Measurements from ENCODE around the gene ATXN2.

The ATXN2 gene

GRCh38 chr12:111430433-111431353 is 168.4 kb downstream of the ATXN2 start:
- peak overlapping the region; percentile 87 for H2AK5ac ChIP-seq (ENCODE audit: low read length, severe bottlenecking)
- H3K4me3 ChIP-seq (ENCODE audit: insufficient read depth in 1 of 2, low read depth in 1 of 2, low read length in 2 of 2): no peak overlapping the region
- no peak overlapping the region for H3K9ac ChIP-seq (ENCODE audit: low read length)
- H3K4me1 ChIP-seq (ENCODE audit: control insufficient read depth, insufficient read depth, low read depth, low read length): peaks cover 58% of the 10 kb centered on the region
- H2BK12ac ChIP-seq (ENCODE audit: low read length in 2 of 2): peak overlapping the region in 1 of 2 experiments; percentile 32
- H3K36me3 ChIP-seq (ENCODE audit: control insufficient read depth in 1 of 2, insufficient read depth in 2 of 2, low read depth in 1 of 2, low read length in 2 of 2): peaks cover 8 to 50% of the 10 kb centered on the region in 2 experiments
- H2BK5ac ChIP-seq (ENCODE audit: low read depth, low read length, poor library complexity, severe bottlenecking): no peak overlapping the region
- H3K9me3 ChIP-seq (ENCODE audit: control insufficient read depth, low read length): no peaks in the 10 kb centered on the region
- no peak overlapping the region for H3K4me2 ChIP-seq (ENCODE audit: low read length, poor library complexity, severe bottlenecking)
- no peak overlapping the region for H2AFZ ChIP-seq (ENCODE audit: low read depth, low read length)
- peak overlapping the region; percentile 67 for H2BK15ac ChIP-seq (ENCODE audit: low read depth, poor library complexity, severe bottlenecking)
- DNase-seq: peak; percentile 56
- peak overlapping the region in 1 of 2 experiments; percentile 46 for H3K18ac ChIP-seq (ENCODE audit: low read depth in 1 of 2, low read length in 2 of 2)
- peak overlapping the region in 1 of 2 experiments; percentile 24 for H3K4ac ChIP-seq (ENCODE audit: low read depth in 1 of 2, low read length in 2 of 2)
- H2BK120ac ChIP-seq (ENCODE audit: low read depth, low read length): peak overlapping the region; percentile 43
- H4K91ac ChIP-seq (ENCODE audit: low read length): peak overlapping the region; percentile 61
- H3K79me1 ChIP-seq (replicated peaks; ENCODE audit: low read length, poor library complexity, severe bottlenecking): no peaks in the 10 kb centered on the region
- H4K8ac ChIP-seq (ENCODE audit: low read length): peak overlapping the region; percentile 87
- H3K27ac ChIP-seq (ENCODE audit: low read length, poor library complexity, severe bottlenecking): peak overlapping the region; percentile 65
- peak overlapping the region in 1 of 2 experiments; percentile 12 for H3K23ac ChIP-seq (ENCODE audit: low read length in 2 of 2)
- 90% methylated on average over 16 of the region's 17 CpGs for WGBS
- no peak overlapping the region for H3K14ac ChIP-seq (ENCODE audit: low read length in 2 of 2)
- H3K27me3 ChIP-seq (ENCODE audit: control insufficient read depth in 1 of 2, insufficient read depth in 1 of 2, low read length in 2 of 2): no peaks in the 10 kb centered on the region

- WGBS: 94% methylated on average over 21 of the region's 21 CpGs
These were observed 169.2 kb downstream of the ATXN2 start for GRCh38 chr12:111429828-111430432.

GRCh38 chr12:111428728-111429175 is 170.4 kb downstream of the ATXN2 start:
- H3K36me3 ChIP-seq (ENCODE audit: control insufficient read depth in 1 of 2, insufficient read depth in 2 of 2, low read depth in 1 of 2, low read length in 2 of 2): peaks cover 8 to 56% of the 10 kb centered on the region in 2 experiments
- no peaks in the 10 kb centered on the region for H3K79me1 ChIP-seq (replicated peaks; ENCODE audit: low read length, poor library complexity, severe bottlenecking)
- peaks cover 62% of the 10 kb centered on the region for H3K4me1 ChIP-seq (ENCODE audit: control insufficient read depth, insufficient read depth, low read depth, low read length)
- no peak overlapping the region for H3K4ac ChIP-seq (ENCODE audit: low read depth in 1 of 2, low read length in 2 of 2)
- H3K23ac ChIP-seq (ENCODE audit: low read length in 2 of 2): no peak overlapping the region
- H2BK15ac ChIP-seq (ENCODE audit: low read depth, poor library complexity, severe bottlenecking): no peak overlapping the region
- no peak overlapping the region for H3K9ac ChIP-seq (ENCODE audit: low read length)
- DNase-seq: no peak
- H3K4me2 ChIP-seq (ENCODE audit: low read length, poor library complexity, severe bottlenecking): no peak overlapping the region
- H2BK5ac ChIP-seq (ENCODE audit: low read depth, low read length, poor library complexity, severe bottlenecking): no peak overlapping the region
- H4K8ac ChIP-seq (ENCODE audit: low read length): peak overlapping the region; percentile 49
- H3K9me3 ChIP-seq (ENCODE audit: control insufficient read depth, low read length): no peaks in the 10 kb centered on the region
- H3K27ac ChIP-seq (ENCODE audit: low read length, poor library complexity, severe bottlenecking): peak overlapping the region; percentile 22
- peak overlapping the region; percentile 67 for H4K91ac ChIP-seq (ENCODE audit: low read length)
- H3K27me3 ChIP-seq (ENCODE audit: control insufficient read depth in 1 of 2, insufficient read depth in 1 of 2, low read length in 2 of 2): no peaks in the 10 kb centered on the region
- no peak overlapping the region for H2AFZ ChIP-seq (ENCODE audit: low read depth, low read length)
- no peak overlapping the region for H3K18ac ChIP-seq (ENCODE audit: low read depth in 1 of 2, low read length in 2 of 2)
- no peak overlapping the region for H3K4me3 ChIP-seq (ENCODE audit: insufficient read depth in 1 of 2, low read depth in 1 of 2, low read length in 2 of 2)
- no peak overlapping the region for H2AK5ac ChIP-seq (ENCODE audit: low read length, severe bottlenecking)
- H3K14ac ChIP-seq (ENCODE audit: low read length in 2 of 2): no peak overlapping the region
- no peak overlapping the region for H2BK12ac ChIP-seq (ENCODE audit: low read length in 2 of 2)
- WGBS: 80% methylated on average over 13 of the region's 21 CpGs
- H2BK120ac ChIP-seq (ENCODE audit: low read depth, low read length): no peak overlapping the region

More at GRCh38 chr12:111429828-111430432, 169.2 kb downstream of the ATXN2 start:
- Histone ChIP-seq H3K79me1 (replicated peaks; ENCODE audit: low read length, poor library complexity, severe bottlenecking) (no peaks in the 10 kb centered on the region), H2BK5ac (ENCODE audit: low read depth, low read length, poor library complexity, severe bottlenecking) (no peak overlapping the region), H2BK12ac (ENCODE audit: low read length in 2 of 2) (no peak overlapping the region), H3K23ac (ENCODE audit: low read length in 2 of 2) (no peak overlapping the region), H3K4me3 (ENCODE audit: insufficient read depth in 1 of 2, low read depth in 1 of 2, low read length in 2 of 2) (no peak overlapping the region), H3K9ac (ENCODE audit: low read length) (no peak overlapping the region), H3K18ac (ENCODE audit: low read depth in 1 of 2, low read length in 2 of 2) (peak overlapping the region in 1 of 2 experiments; percentile 41), H3K9me3 (ENCODE audit: control insufficient read depth, low read length) (no peaks in the 10 kb centered on the region), H3K14ac (ENCODE audit: low read length in 2 of 2) (no peak overlapping the region), H2AK5ac (ENCODE audit: low read length, severe bottlenecking) (peak overlapping the region; percentile 57), H4K8ac (ENCODE audit: low read length) (peak overlapping the region; percentile 87), H3K36me3 (ENCODE audit: control insufficient read depth in 1 of 2, insufficient read depth in 2 of 2, low read depth in 1 of 2, low read length in 2 of 2) (peaks cover 8 to 50% of the 10 kb centered on the region in 2 experiments), H3K27ac (ENCODE audit: low read length, poor library complexity, severe bottlenecking) (peak overlapping the region; percentile 15), H4K91ac (ENCODE audit: low read length) (no peak overlapping the region), H2AFZ (ENCODE audit: low read depth, low read length) (no peak overlapping the region), H3K27me3 (ENCODE audit: control insufficient read depth in 1 of 2, insufficient read depth in 1 of 2, low read length in 2 of 2) (no peaks in the 10 kb centered on the region), H3K4me1 (ENCODE audit: control insufficient read depth, insufficient read depth, low read depth, low read length) (peaks cover 58% of the 10 kb centered on the region), H2BK120ac (ENCODE audit: low read depth, low read length) (no peak overlapping the region), H3K4ac (ENCODE audit: low read depth in 1 of 2, low read length in 2 of 2) (peak overlapping the region; percentile 1 to 17), H3K4me2 (ENCODE audit: low read length, poor library complexity, severe bottlenecking) (no peak overlapping the region), H2BK15ac (ENCODE audit: low read depth, poor library complexity, severe bottlenecking) (no peak overlapping the region)
- no peak for DNase-seq

Measured in mesenchymal stem cell (in vitro differentiated cells and primary cell).